Memory B cell (primary cell): ENCODE measurements around the gene RIMKLB.

Experiments
- ATAC-seq: fragments of 150-1000 bp; cut with Tn5 transposase; 2 replicates; pipeline ENCODE4 v1.10.0; 2021; ENCODE audit warnings: low read depth, mild to moderate bottlenecking, moderate library complexity
- DNase-seq, 2 donors: peaks; one replicate each; pipeline ENCODE4 v3.0.0; 2022; ENCODE audit warnings: low spot score in 2 of 2
- H3K27ac Mint-ChIP-seq: one replicate; pipeline ENCODE4 v1.8.0; 2022; ENCODE audit warnings: mild to moderate bottlenecking, moderate library complexity, mixed read lengths
- H3K27me3 Mint-ChIP-seq: one replicate; pipeline ENCODE4 v1.8.0; 2022; ENCODE audit warnings: mixed read lengths
- H3K36me3 Mint-ChIP-seq: one replicate; pipeline ENCODE4 v1.8.0; 2022; ENCODE audit warnings: mild to moderate bottlenecking, mixed read lengths
- H3K4me1 Mint-ChIP-seq: one replicate; pipeline ENCODE4 v1.8.0; 2022; ENCODE audit warnings: mixed read lengths
- H3K4me3 Mint-ChIP-seq: one replicate; pipeline ENCODE4 v1.8.0; 2022; ENCODE audit warnings: mild to moderate bottlenecking, moderate library complexity, mixed read lengths
- H3K9me3 Mint-ChIP-seq: one replicate; pipeline ENCODE4 v1.8.0; 2022; ENCODE audit warnings: mixed read lengths

Gene RIMKLB

DNA sequence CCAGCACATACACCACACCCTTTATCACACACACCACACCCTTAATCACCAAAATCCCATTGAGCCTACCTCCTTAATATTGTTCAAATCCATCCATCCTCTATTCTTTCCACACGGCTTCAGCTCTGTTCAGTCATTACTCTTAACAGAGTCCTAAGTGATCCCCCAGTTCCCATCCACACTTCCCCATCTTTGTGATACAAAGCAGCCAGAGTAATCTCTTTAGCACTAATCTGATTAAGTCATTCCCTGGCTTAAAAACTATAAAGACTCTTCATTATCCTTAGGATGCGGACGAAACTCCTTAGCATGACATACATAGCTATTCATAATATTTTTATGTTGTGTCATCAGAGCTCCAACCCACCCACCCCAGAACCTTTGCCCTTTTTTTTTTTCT is 20.4 kb upstream of the RIMKLB start:
- Mint-ChIP-seq H3K27me3 (no peaks in the 10 kb centered on the region), H3K4me1 (peaks cover 3% of the 10 kb centered on the region), H3K27ac (no peak overlapping the region), H3K9me3 (no peaks in the 10 kb centered on the region), H3K4me3 (no peak overlapping the region), H3K36me3 (no peaks in the 10 kb centered on the region)
- ATAC-seq (no peak), DNase-seq (no peak)

DNA sequence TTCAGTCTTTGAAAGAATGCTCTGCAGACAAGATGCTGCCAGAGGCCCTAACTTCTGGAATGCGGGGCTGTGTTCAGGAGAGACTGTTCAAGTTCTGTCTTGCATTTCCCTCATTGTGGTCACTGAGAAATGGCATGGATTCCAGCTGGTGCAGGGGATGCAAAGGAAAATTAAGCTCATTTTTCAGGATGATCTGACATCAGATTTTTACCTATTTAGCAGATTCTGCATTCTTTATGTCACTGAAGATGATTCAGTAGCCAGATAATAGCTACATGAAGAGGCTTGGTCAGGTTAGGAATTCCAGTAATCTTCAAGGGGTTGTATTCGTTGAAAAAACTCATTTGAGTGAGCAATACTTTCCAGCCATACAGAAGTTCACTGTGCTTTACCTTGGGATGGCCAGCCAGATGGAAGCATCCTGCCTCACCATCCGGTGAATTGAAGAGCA is 19.1 kb upstream of the RIMKLB start:
- Mint-ChIP-seq H3K4me1 (peaks cover 2% of the 10 kb centered on the region), H3K27ac (no peak overlapping the region), H3K27me3 (no peaks in the 10 kb centered on the region), H3K36me3 (no peaks in the 10 kb centered on the region), H3K4me3 (no peak overlapping the region), H3K9me3 (no peaks in the 10 kb centered on the region)
- ATAC-seq (no peak), DNase-seq (no peak)

DNA sequence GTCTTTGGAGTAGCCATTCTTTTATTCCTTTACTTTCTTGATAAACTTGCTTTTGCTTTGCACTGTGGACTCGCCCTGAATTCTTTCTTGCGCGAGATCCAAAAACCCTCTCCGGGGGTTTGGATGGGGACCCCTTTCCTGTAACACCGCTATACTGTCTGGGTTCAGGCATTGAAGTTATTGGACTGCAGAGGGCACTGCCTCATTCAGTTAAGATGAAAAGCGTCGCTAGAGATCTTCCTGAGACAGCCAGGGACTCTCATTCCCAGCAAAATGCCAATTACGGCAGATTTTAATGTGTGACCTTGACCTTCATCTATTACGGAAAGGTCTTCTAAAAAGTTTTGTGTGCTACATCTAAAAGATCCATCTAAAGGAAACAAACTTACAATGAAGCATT is 17.3 kb upstream of the RIMKLB start:
- Mint-ChIP-seq H3K4me3 (no peak overlapping the region), H3K36me3 (no peaks in the 10 kb centered on the region), H3K4me1 (no peaks in the 10 kb centered on the region), H3K27ac (no peak overlapping the region), H3K27me3 (no peaks in the 10 kb centered on the region), H3K9me3 (no peaks in the 10 kb centered on the region)
- no peak for ATAC-seq
- no peak for DNase-seq

DNA sequence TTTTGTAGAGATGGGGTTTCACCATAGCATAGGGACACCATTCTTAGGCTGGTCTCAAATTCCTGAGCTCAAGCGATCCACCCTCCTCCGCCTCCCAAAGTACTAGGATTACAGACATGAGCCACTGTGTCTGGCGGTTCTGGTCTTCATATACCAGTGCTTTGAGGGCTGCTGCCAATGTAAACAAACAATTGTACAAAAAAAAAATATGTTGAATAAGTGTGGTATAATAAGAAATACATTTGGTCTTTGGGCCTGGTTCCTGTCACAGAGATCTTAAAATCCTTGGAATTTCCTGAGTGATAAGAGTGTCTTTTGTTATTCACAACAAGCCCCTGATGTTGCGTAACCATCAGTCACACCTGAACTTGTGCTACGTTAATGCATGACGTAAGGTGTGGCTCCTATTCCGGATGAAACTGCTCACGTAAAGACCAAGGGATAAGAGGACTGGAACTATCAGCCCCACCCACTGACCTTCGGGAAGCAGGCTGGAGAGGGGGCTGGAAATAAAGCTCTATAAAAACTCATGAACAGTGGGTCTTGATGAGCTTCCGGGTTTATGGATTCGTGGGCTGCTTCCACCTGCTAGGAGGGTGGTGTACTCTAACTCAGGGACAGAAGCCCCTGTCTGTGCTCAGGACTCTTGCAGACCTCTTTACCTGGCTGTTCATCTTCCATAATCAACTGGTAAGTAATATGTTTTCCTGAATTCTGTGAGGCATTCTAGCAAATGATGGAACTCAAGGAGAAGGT is 16.5 kb upstream of the RIMKLB start:
- Mint-ChIP-seq H3K4me3 (no peak overlapping the region), H3K27me3 (no peaks in the 10 kb centered on the region), H3K9me3 (no peaks in the 10 kb centered on the region), H3K4me1 (no peaks in the 10 kb centered on the region), H3K27ac (no peak overlapping the region), H3K36me3 (no peaks in the 10 kb centered on the region)
- ATAC-seq (no peak), DNase-seq (no peak)

DNA sequence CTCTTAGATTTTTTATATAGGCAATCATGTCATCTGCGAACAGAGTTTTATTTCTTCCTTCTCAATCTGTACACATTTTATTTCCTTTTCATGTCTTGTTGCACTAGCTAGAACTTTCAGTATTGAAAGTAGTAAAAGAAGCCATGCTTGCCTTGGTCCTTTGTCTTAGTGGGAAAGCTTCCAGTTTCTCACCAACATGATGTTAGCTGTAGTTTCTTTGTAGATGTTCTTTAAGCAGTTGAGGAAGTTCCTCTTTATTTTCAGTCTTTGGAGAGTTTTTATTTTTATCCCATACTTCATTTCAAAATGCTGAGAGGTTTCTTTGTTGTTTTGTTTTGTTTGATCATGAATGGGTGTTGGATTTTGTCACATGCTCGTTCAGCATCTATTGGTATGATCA is 12.7 kb upstream of the RIMKLB start:
- Mint-ChIP-seq H3K4me1 (no peaks in the 10 kb centered on the region), H3K27ac (no peak overlapping the region), H3K9me3 (no peaks in the 10 kb centered on the region)

DNA sequence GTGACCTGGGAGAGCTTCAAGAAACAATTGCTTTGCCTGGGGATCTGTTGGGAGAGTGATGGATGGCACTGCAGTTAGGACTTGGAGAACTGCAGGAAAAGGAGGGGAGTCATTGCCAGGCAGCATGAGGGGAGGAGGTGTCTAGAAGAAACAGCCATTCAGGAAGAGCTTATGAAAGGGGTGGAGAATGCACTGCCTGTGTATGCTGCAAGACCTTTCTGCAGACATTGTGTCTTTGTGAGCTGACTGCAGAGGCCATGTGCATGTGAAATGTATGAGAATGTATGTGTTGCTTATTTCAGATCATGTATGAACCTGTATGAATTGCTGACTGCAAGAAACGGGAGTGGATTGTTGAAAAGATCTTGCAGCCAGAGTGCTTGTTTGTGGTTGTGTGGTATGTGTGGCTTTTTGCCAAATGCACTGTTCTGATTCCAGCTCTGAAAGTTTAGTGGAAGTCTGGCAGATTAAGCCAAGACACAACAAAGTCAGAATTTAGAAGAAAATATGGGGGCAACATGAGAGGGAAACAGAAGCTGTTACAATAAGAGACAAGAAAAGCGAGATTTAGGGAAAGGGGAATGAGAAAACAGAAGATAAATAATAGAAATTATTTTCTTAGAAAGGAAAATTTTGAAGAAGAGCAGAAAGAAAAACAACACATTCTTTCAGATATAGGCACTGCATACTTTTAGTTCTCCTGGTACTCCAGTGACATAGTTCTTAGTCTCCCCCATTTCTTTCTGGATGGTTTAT is 9.8 kb upstream of the RIMKLB start:
- DNase-seq (no peak), ATAC-seq (no peak)
- Mint-ChIP-seq H3K36me3 (no peaks in the 10 kb centered on the region), H3K4me1 (peaks cover 7% of the 10 kb centered on the region), H3K27me3 (peaks cover 6% of the 10 kb centered on the region), H3K27ac (no peak overlapping the region), H3K4me3 (no peak overlapping the region), H3K9me3 (no peaks in the 10 kb centered on the region)

More for the DNA sequence above, 12.7 kb upstream of the RIMKLB start:
- Mint-ChIP-seq H3K4me3 (no peak overlapping the region), H3K36me3 (no peaks in the 10 kb centered on the region), H3K27me3 (peaks cover 5% of the 10 kb centered on the region)
- no peak for DNase-seq
- ATAC-seq, result no peak

DNA sequence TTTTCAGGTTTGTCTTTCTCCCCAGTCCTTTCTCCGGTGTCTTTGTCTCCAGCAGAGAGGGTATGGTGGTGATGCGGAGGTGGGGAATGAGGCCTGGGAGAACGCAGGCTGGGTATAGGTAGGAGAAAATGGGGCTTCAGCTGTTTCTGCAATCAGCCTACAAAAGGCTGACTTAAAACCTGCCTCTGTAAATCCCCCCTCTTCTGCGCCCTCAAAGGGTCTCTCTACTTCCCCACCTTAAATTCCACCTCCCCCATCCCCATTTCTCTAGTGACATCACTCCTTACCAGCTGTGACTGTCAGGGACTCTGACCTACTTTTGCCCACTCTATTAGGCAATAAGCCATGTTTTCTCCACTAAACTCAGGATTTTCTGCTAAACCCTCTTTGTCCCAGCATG is 8.1 kb upstream of the RIMKLB start:
- H3K27me3 Mint-ChIP-seq, result peaks cover 6% of the 10 kb centered on the region
- DNase-seq, result no peak
- H3K9me3 Mint-ChIP-seq, result no peaks in the 10 kb centered on the region
- H3K4me1 Mint-ChIP-seq, result peaks cover 7% of the 10 kb centered on the region
- no peak overlapping the region for H3K27ac Mint-ChIP-seq
- ATAC-seq, result no peak
- no peak overlapping the region for H3K4me3 Mint-ChIP-seq
- no peaks in the 10 kb centered on the region for H3K36me3 Mint-ChIP-seq

DNA sequence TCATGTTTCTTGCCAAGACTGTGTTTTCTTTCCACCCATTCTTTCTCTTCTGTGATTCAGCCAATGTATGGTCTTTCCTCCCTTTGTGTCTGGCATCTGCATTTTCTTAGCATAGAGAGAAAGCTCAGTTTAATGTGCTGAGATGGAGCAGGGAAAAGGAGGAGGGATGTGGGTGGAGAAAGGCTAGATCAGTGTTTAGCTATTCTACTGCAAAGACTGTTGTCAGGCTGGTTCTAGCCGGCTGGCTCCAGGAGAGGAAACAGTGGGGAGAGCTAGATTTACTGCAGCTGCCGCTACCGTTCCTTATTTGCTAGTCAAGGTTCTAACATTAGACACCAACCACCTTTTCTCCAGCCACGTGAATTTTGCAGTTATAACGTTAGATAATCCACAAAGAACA is 5.2 kb upstream of the RIMKLB start:
- Mint-ChIP-seq H3K36me3 (no peaks in the 10 kb centered on the region), H3K4me1 (peaks cover 12% of the 10 kb centered on the region), H3K27me3 (peaks cover 6% of the 10 kb centered on the region), H3K4me3 (no peak overlapping the region), H3K27ac (peak overlapping the region; percentile 32), H3K9me3 (no peaks in the 10 kb centered on the region)
- ATAC-seq (no peak), DNase-seq (no peak)

DNA sequence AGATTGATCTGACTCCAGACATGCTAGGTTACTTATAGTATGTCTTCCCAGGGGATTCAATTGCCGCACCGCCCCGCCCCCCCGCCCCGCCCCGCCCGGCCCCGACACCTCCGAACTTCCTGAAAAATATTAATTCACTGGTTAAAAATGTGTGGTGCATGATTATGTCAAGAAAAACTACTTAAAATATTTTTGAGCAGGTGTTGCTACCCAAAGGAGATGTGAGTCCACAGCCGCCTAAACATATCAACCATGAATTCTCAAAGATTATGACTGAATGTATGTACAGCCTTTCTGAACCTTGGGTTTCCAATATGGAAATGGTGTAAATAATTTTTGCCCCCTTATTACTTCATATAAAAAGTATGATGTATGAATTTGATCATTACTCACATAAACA is 2.7 kb upstream of the RIMKLB start:
- ATAC-seq (no peak), DNase-seq (no peak)
- Mint-ChIP-seq H3K27ac (no peak overlapping the region), H3K4me3 (no peak overlapping the region), H3K36me3 (peaks cover 2% of the 10 kb centered on the region), H3K27me3 (peaks cover 1% of the 10 kb centered on the region), H3K4me1 (peaks cover 18% of the 10 kb centered on the region), H3K9me3 (no peaks in the 10 kb centered on the region)

DNA sequence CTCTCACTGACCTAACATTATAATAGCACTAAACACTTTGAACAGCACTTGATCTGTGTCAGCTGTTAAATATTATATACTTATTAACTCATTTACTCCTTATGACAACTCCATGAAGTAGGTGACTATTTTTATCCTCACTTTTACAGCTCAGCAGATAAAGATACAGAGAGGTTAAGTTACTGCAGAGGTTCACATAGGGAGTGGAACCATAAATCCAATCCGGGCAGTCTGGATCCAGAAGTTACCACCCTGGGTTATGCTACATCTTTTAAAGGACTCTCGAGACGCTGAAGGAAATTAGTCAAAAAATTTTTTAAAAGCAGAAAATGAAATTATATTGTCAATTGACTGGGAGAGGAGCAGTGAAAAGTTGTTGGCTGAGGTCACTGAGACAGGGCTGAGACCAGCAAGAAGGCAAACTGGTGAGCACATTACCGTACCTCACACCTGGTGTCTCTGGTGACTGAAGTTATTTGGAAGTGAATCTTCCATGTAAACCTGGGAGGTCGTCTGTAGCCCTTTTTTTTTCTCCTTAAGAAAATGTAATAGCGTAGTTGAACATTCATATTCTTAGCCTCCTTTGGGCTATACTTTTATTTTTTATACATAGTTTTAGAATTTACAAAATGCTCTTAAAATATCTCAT is 1.2 kb upstream of the RIMKLB start:
- peak overlapping the region; percentile 97 for H3K27ac Mint-ChIP-seq
- H3K36me3 Mint-ChIP-seq, result peaks cover 2% of the 10 kb centered on the region
- peaks cover 1% of the 10 kb centered on the region for H3K27me3 Mint-ChIP-seq
- H3K4me3 Mint-ChIP-seq, result peak overlapping the region; percentile 99
- no peak for ATAC-seq
- peaks cover 21% of the 10 kb centered on the region for H3K4me1 Mint-ChIP-seq
- DNase-seq, result no peak
- H3K9me3 Mint-ChIP-seq, result no peaks in the 10 kb centered on the region

DNA sequence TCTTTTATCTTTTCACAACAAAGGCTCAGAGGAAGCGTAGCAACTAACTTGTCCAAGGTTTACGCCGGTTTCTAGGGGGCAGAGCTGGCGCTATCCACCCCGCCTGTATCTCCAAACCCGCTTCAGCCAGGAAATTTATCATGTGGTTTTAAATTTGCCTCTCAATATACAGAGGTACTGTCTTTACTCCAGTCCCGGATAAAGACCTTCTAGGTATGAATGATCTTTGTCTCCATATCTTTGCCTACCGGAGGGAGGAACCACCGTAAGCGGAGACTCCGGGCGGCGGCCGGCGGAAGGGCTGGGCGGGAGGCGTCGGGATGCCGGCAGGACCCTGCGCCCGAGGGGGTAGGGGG is 693 bp upstream of the RIMKLB start:
- DNase-seq, result no peak

DNA sequence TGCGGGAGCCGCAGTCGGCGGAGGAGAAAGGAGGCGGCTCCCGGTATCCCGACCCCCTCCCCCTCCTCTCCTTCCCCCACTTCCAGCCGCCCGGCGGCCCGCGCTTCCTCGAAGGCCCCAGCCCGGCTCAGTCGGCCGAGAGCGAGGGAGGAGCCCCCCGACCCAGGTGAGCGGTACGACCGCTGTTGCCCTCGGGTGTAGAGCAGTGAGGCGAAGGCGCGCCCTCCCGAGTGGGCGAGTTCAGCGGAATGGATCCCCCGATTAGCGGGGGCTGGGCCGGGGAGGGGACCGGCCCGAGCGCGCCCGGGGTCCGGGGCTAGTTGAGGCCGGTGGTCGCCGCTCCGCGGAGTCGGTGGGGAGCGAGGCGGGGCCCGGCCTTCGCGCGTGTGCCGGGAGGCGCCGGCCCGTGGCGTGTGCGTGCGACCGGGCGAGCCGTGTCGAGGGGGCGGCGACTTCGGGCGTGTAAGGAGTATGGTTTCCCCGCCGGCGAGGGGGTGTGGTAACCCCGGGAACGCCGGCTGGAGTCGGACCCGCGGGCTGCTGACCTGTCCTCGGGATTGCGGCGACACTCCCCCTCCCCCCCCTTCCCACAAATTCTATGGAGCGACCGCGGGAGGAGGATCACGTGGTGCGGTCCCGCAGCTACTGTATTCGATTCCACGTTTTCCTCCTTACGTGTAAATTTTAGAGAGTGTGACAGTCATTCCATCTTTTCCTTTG is 501 bp downstream of the RIMKLB start:
- Mint-ChIP-seq H3K9me3 (no peaks in the 10 kb centered on the region), H3K4me1 (peaks cover 14% of the 10 kb centered on the region), H3K4me3 (peak overlapping the region; percentile 99), H3K36me3 (peaks cover 2% of the 10 kb centered on the region), H3K27ac (peak overlapping the region; percentile 97), H3K27me3 (no peaks in the 10 kb centered on the region)
- peak; percentile 67 for ATAC-seq
- DNase-seq, result peak; percentile 52 to 64

More for the DNA sequence above, 693 bp upstream of the RIMKLB start:
- peaks cover 21% of the 10 kb centered on the region for H3K4me1 Mint-ChIP-seq
- H3K9me3 Mint-ChIP-seq, result no peaks in the 10 kb centered on the region
- peak overlapping the region; percentile 97 for H3K27ac Mint-ChIP-seq
- H3K36me3 Mint-ChIP-seq, result peaks cover 2% of the 10 kb centered on the region
- H3K27me3 Mint-ChIP-seq, result no peaks in the 10 kb centered on the region
- H3K4me3 Mint-ChIP-seq, result peak overlapping the region; percentile 99
- peak; percentile 13 for ATAC-seq

DNA sequence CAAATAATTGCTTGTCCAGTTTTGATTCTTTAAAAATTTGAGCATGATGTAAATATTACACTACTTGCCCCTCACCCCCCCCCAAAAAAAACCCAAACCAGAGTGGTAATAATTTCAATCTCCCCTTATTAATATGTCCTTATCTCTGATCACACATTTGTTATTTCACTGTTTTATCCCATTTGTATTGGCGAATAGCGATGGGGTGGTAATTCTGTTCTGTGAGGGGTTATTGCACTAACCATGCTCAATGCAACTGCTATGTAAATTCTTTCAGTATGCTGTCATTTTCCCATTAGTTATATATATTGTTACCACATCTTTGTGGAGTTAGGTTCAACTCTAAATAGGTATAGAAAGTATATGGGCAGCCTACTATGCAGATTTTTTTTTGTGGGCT is 1.1 kb downstream of the RIMKLB start:
- Mint-ChIP-seq H3K36me3 (peaks cover 2% of the 10 kb centered on the region), H3K9me3 (no peaks in the 10 kb centered on the region), H3K27me3 (no peaks in the 10 kb centered on the region), H3K27ac (peak overlapping the region; percentile 97), H3K4me1 (peaks cover 14% of the 10 kb centered on the region), H3K4me3 (peak overlapping the region; percentile 99)
- ATAC-seq, result no peak
- no peak for DNase-seq

DNA sequence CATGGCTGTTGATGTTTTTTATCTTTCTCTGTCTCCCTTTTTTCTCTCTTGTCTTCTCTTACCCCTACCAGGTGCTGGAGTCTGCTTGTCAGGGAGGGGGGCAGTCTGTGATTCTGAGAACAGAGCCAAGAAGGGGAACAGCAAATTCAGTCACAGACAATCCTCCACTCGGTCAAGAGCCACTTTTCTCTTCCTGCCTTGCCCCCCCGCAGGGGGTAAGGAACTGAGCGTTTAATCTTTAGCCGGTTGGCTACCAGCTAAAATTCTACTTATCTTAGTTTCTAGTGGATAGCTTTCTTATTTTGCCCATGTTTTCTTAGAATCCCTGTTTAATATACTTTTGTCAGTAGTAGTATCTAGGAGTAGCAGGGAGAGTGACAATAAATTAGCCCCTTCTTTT is 1.9 kb downstream of the RIMKLB start:
- Mint-ChIP-seq H3K4me3 (peak overlapping the region; percentile 60), H3K27me3 (no peaks in the 10 kb centered on the region), H3K36me3 (peaks cover 2% of the 10 kb centered on the region), H3K27ac (peak overlapping the region; percentile 36), H3K4me1 (peaks cover 14% of the 10 kb centered on the region), H3K9me3 (no peaks in the 10 kb centered on the region)
- ATAC-seq (no peak), DNase-seq (no peak)
